H1 (cell line): ENCODE results near the gene ARHGAP5.

Source experiments
- BCL11A ChIP-seq, 2 experiments: IDR thresholded peaks; one replicate each; pipeline ENCODE4 v1.6.1; 2011; ENCODE audit warnings: low read depth in 2 of 2, low read length in 2 of 2, mild to moderate bottlenecking in 2 of 2
- CTCF ChIP-seq, 3 experiments: IDR thresholded peaks; 1 replicate in 2 of 3; 2 replicates in 1 of 3; pipeline versions ENCODE4 v1.5.1 to v1.6.1; 2011; ENCODE audit warnings: low read length in 3 of 3, mild to moderate bottlenecking in 3 of 3, inconsistent platforms in 2 of 3, low read depth in 1 of 3, moderate library complexity in 1 of 3; ENCODE audit not compliant: insufficient read depth in 1 of 3; ENCODE audit errors: control extremely low read depth in 1 of 3

- no peak for TF ChIP-seq BCL11A (IDR thresholded peaks at IDR 0.05; ENCODE audit: low read depth in 2 of 2, low read length in 2 of 2)
- TF ChIP-seq CTCF (IDR thresholded peaks at IDR 0.05; ENCODE audit: control extremely low read depth in 1 of 3, insufficient read depth in 1 of 3, low read depth in 1 of 3, low read length in 3 of 3), result no peak
Observed at GRCh38 chr14:32197919-32198318, 120.8 kb downstream of the ARHGAP5 start.
